Caco-2 (cell line): ENCODE data around the gene SUN2. TPM values are rescaled to one million over a fixed set of nuclear protein-coding genes. Genes with fewer than 3 reads are reported as not detected.

Experiments
- BruUV-seq: library from RNA; stranded (reverse); fragments of 400-500 nt; replicated peaks from 2 replicates; lab custom pipeline; 2021; lab: Mats Ljungman, UMichigan
- CTCF ChIA-PET: fragments of 300-600 bp; sonication (Branson Sonifier 250); formaldehyde crosslinking; loops from one replicate; lab custom pipeline; 2022; ENCODE audit warnings: antibody characterized with exemption; lab: Charles Lee
- POLR2A ChIA-PET: fragments of 300-600 bp; sonication (Branson Sonifier 250); formaldehyde crosslinking; loops from one replicate; lab custom pipeline; 2022; ENCODE audit warnings: antibody characterized with exemption; lab: Charles Lee
- DNase-seq, 2 experiments: peaks; one replicate each; pipeline versions ENCODE4 v3.0.0 to v3.0.0-alpha.2; 2020 to 2022
- H3K27me3 ChIP-seq: replicated peaks from 2 replicates; pipeline ENCODE4 v1.6.0; 2011; ENCODE audit warnings: low read length; ENCODE audit not compliant: control insufficient read depth, insufficient read depth
- H3K36me3 ChIP-seq: 2 replicates; pipeline ENCODE4 v1.5.1; 2011; ENCODE audit warnings: low read length; ENCODE audit not compliant: control insufficient read depth, insufficient read depth
- H3K4me1 ChIP-seq: fragments of 250-450 bp; sonication (Bioruptor Pico); 2 replicates; pipeline ENCODE4 v1.5.1; 2020; ENCODE audit warnings: mild to moderate bottlenecking
- H3K4me3 ChIP-seq: 2 replicates; pipeline ENCODE4 v1.5.1; 2011; ENCODE audit warnings: low read depth, mild to moderate bottlenecking, control low read depth, low read length
- H3K9me3 ChIP-seq: fragments of 250-450 bp; sonication (Bioruptor Pico); 2 replicates; pipeline ENCODE4 v1.5.1; 2020; ENCODE audit warnings: mild to moderate bottlenecking, moderate library complexity
- H3K27ac Mint-ChIP-seq: one replicate; pipeline ENCODE4 v1.8.0; 2022; ENCODE audit warnings: mixed read lengths; ENCODE audit not compliant: unreplicated experiment
- H3K27me3 Mint-ChIP-seq: one replicate; pipeline ENCODE4 v1.8.0; 2022; ENCODE audit warnings: mixed read lengths; ENCODE audit not compliant: insufficient read depth, unreplicated experiment
- H3K36me3 Mint-ChIP-seq: one replicate; pipeline ENCODE4 v1.8.0; 2022; ENCODE audit warnings: mild to moderate bottlenecking, mixed read lengths; ENCODE audit not compliant: insufficient read depth, unreplicated experiment
- H3K4me1 Mint-ChIP-seq: one replicate; pipeline ENCODE4 v1.8.0; 2022; ENCODE audit warnings: low read depth, mixed read lengths; ENCODE audit not compliant: unreplicated experiment
- H3K4me3 Mint-ChIP-seq: one replicate; pipeline ENCODE4 v1.8.0; 2022; ENCODE audit warnings: mild to moderate bottlenecking, moderate library complexity, mixed read lengths; ENCODE audit not compliant: unreplicated experiment
- H3K9me3 Mint-ChIP-seq: one replicate; pipeline ENCODE4 v1.8.0; 2022; ENCODE audit warnings: mixed read lengths; ENCODE audit not compliant: unreplicated experiment
- intact Hi-C: fragments of 100-400 bp; cut with micrococcal nuclease; formaldehyde crosslinking; loops from one replicate; pipeline ENCODE4 v1.10.0; 2022; ENCODE audit not compliant: unreplicated experiment
- total RNA-seq: library from RNA; stranded (reverse); gene quantifications from 2 replicates; pipeline ENCODE4 v1.2.3, GENCODE V29; 2022
- TF ChIP-seq, protein P1 (sequence below), 2 experiments: fragments of 200-600 bp in 1 of 2; IDR thresholded peaks; 1 replicate in 1 of 2; 2 replicates in 1 of 2; pipeline versions ENCODE4 v1.5.1 to v1.8.0; 2011 to 2022; ENCODE audit warnings: antibody characterized with exemption in 1 of 2, control low read depth in 1 of 2, inconsistent platforms in 1 of 2, low read depth in 1 of 2, low read length in 1 of 2, mild to moderate bottlenecking in 1 of 2, moderate library complexity in 1 of 2; ENCODE audit not compliant: insufficient read depth in 1 of 2, severe bottlenecking in 1 of 2, unreplicated experiment in 1 of 2

The SUN2 gene
- total RNA-seq, 1 experiment from 2014 or later, result 67.8 TPM

GRCh38 chr22:38689651-38690050, 66.1 kb downstream of the SUN2 start:
- Histone ChIP-seq H3K4me3 (no peak overlapping the region), H3K27me3 (no peaks in the 10 kb centered on the region), H3K4me1 (peaks cover 18% of the 10 kb centered on the region), H3K36me3 (peaks cover 8% of the 10 kb centered on the region; the same call in 1 of the 2 replicates), H3K9me3 (no peaks in the 10 kb centered on the region)
- DNase-seq, result no peak
- CTCF ChIA-PET, result no interaction called here
- no TSS peak for BruUV-seq
- no peaks in the 10 kb centered on the region for H3K9me3 Mint-ChIP-seq
- TF ChIP-seq, protein P1, sequence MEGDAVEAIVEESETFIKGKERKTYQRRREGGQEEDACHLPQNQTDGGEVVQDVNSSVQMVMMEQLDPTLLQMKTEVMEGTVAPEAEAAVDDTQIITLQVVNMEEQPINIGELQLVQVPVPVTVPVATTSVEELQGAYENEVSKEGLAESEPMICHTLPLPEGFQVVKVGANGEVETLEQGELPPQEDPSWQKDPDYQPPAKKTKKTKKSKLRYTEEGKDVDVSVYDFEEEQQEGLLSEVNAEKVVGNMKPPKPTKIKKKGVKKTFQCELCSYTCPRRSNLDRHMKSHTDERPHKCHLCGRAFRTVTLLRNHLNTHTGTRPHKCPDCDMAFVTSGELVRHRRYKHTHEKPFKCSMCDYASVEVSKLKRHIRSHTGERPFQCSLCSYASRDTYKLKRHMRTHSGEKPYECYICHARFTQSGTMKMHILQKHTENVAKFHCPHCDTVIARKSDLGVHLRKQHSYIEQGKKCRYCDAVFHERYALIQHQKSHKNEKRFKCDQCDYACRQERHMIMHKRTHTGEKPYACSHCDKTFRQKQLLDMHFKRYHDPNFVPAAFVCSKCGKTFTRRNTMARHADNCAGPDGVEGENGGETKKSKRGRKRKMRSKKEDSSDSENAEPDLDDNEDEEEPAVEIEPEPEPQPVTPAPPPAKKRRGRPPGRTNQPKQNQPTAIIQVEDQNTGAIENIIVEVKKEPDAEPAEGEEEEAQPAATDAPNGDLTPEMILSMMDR (IDR thresholded peaks at IDR 0.05; ENCODE audit: insufficient read depth in 1 of 2, low read depth in 1 of 2, low read length in 1 of 2, severe bottlenecking in 1 of 2, unreplicated experiment in 1 of 2), result no peak
- no peak overlapping the region for H3K27ac Mint-ChIP-seq
- H3K4me1 Mint-ChIP-seq, result peaks cover 16% of the 10 kb centered on the region
- POLR2A ChIA-PET, result no interaction called here
- H3K36me3 Mint-ChIP-seq, result peaks cover 93% of the 10 kb centered on the region
- no peaks in the 10 kb centered on the region for H3K27me3 Mint-ChIP-seq
- no peak overlapping the region for H3K4me3 Mint-ChIP-seq
- intact Hi-C loops, result no loop called here

- Mint-ChIP-seq H3K4me1 (no peaks in the 10 kb centered on the region), H3K9me3 (no peaks in the 10 kb centered on the region), H3K27me3 (no peaks in the 10 kb centered on the region), H3K27ac (peak overlapping the region; percentile 33), H3K36me3 (peaks cover 88% of the 10 kb centered on the region), H3K4me3 (no peak overlapping the region)
- Histone ChIP-seq H3K36me3 (peaks cover 11% of the 10 kb centered on the region), H3K4me3 (no peak overlapping the region), H3K9me3 (peaks cover 3% of the 10 kb centered on the region; the same call in 1 of the 2 replicates), H3K27me3 (no peaks in the 10 kb centered on the region), H3K4me1 (no peaks in the 10 kb centered on the region)
- BruUV-seq, result no TSS peak
- no peak for DNase-seq
- intact Hi-C loops, result no loop called here
- CTCF ChIA-PET, result no interaction called here
- TF ChIP-seq, protein P1 (IDR thresholded peaks at IDR 0.05; ENCODE audit: insufficient read depth in 1 of 2, low read depth in 1 of 2, low read length in 1 of 2, severe bottlenecking in 1 of 2, unreplicated experiment in 1 of 2), result no peak
- POLR2A ChIA-PET, result no interaction called here
Observed at GRCh38 chr22:38685761-38686160, 70.0 kb downstream of the SUN2 start.

- H3K4me3 ChIP-seq, result no peak overlapping the region
- no peaks in the 10 kb centered on the region for H3K27me3 ChIP-seq
- DNase-seq, result no peak
- BruUV-seq, result no TSS peak
- Mint-ChIP-seq H3K4me1 (no peaks in the 10 kb centered on the region), H3K27me3 (no peaks in the 10 kb centered on the region), H3K4me3 (no peak overlapping the region), H3K36me3 (peaks cover 81% of the 10 kb centered on the region), H3K9me3 (no peaks in the 10 kb centered on the region), H3K27ac (peak overlapping the region; percentile 33)
- H3K9me3 ChIP-seq, result peaks cover 3% of the 10 kb centered on the region; the same call in 1 of the 2 replicates
- ChIA-PET POLR2A (interaction anchor here (0.7 to 1.8 kb wide), 2 partner anchors 9 to 13 kb away, joined by 4 to 5 read pairs; no protein-coding TSS in a partner anchor), CTCF (no interaction called here)
- peaks cover 11% of the 10 kb centered on the region for H3K36me3 ChIP-seq
- intact Hi-C loops, result no loop called here
- H3K4me1 ChIP-seq, result no peaks in the 10 kb centered on the region
- TF ChIP-seq, protein P1 (IDR thresholded peaks at IDR 0.05; ENCODE audit: insufficient read depth in 1 of 2, low read depth in 1 of 2, low read length in 1 of 2, severe bottlenecking in 1 of 2, unreplicated experiment in 1 of 2), result no peak
Observed at GRCh38 chr22:38684895-38685294, 70.9 kb downstream of the SUN2 start.

Other genes with a start within 250 kb of the SUN2 start
- gene DDX17, start 249.7 kb downstream of the SUN2 start, total RNA-seq, result 359 and 367 TPM in 2 replicates
- 1.1 and 1.2 TPM in 2 replicates for gene DMC1, start 185.8 kb downstream of the SUN2 start, total RNA-seq
- 0.73 and 2.2 TPM in 2 replicates for gene FAM227A, start 99.6 kb downstream of the SUN2 start, total RNA-seq
- 22.8 and 28.3 TPM in 2 replicates for gene CBY1, start 99.4 kb downstream of the SUN2 start, total RNA-seq
- gene TOMM22, start 74.0 kb downstream of the SUN2 start, total RNA-seq, result 113 and 114 TPM in 2 replicates
- gene JOSD1, start 55.1 kb downstream of the SUN2 start, total RNA-seq, result 50.3 and 55.3 TPM in 2 replicates
- 47.2 and 48.0 TPM in 2 replicates for gene GTPBP1, start 50.1 kb downstream of the SUN2 start, total RNA-seq
- gene DNAL4, start 38.1 kb upstream of the SUN2 start, total RNA-seq, result 8.1 and 9.2 TPM in 2 replicates
- gene NPTXR, start 88.0 kb upstream of the SUN2 start, total RNA-seq, result 12.8 and 16.4 TPM in 2 replicates
- 52.2 and 55.9 TPM in 2 replicates for gene CBX6, start 116.2 kb upstream of the SUN2 start, total RNA-seq
- gene APOBEC3A, start 201.6 kb upstream of the SUN2 start, total RNA-seq, result not detected in 2 replicates
- gene APOBEC3B, start 226.3 kb upstream of the SUN2 start, total RNA-seq, result 55.8 and 60.9 TPM in 2 replicates